ENCODE results near the gene C12orf76.
"Not testable (repeated sequence)": the region's sequence is repeated elsewhere in the genome, so short reads cannot be mapped to it uniquely, and the experiment has no call there.

The C12orf76 gene

DNA sequence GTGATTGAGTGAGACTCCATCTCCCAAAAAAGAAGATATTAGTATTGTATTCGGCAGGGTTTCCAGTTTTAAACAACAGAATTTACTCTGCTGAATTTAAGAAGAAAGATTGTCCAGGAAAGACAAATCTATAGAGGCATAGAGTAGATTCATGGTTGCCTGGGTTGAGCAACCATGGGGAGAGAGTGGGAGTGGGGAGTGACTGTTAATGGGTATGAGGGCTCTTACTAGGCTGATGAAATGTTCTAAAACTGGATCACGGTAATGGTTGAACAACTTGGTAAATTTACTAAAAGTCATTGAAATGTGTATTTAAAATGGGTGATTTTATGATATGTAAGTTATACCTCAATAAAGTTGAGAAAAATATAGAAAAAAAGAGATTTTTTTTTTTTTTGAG lies 13.9 kb upstream of the C12orf76 start:
- no peak for DNase-seq (ENCODE audit: low spot score)

DNA sequence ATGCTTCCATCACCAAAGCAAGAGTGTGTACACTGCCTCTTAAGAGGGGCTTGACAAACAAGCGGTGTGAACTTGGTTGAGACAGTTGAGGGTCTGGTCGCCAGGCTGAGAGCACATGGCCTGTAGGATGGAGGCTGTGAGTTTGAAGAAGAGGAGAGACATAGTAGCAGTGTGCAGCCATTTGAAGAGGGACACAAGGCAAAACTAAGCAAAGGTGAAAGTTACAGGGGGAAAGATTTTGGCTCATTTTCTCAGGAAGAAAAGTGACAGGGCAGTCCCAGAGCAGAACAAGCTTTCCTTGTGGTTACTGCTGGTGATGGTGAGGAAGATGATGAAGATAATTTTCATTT lies 11.3 kb upstream of the C12orf76 start:
- DNase-seq (ENCODE audit: low spot score) = no peak

DNA sequence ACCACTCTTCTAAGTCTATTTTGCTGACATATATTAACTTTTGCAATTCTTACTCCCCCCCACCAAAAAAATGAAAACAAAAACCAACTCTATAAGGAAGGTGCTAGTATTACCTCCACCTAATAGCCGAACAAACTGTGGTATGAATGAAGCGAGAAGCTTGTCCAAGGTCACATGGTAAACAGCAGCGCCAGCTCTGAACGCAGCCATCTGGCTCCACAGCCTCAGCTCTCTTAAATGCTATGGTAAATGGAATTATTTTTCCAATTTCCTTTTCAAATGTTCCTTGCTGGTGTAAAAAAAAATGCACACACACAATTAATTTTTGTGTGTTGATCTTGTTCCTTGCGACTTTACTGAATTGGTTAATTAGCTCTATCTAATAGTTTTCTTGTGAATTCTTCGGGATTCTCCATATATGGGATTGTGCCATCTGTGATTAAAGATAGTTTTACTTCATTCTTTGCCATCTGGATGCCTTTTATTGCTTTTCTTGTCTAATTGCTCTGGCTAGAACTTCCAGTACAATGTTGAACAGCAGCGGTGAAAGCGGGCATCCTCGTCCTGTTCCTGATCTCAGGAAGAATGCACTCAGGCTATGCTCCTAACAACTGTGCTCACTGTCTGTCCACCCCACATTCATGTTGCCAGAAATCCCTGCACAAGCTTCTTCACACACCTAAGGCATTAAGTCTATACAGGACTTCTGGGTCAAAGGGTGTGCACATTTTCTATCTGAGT lies 10.7 kb upstream of the C12orf76 start:
- DNase-seq (ENCODE audit: low spot score) = peak; percentile 16

DNA sequence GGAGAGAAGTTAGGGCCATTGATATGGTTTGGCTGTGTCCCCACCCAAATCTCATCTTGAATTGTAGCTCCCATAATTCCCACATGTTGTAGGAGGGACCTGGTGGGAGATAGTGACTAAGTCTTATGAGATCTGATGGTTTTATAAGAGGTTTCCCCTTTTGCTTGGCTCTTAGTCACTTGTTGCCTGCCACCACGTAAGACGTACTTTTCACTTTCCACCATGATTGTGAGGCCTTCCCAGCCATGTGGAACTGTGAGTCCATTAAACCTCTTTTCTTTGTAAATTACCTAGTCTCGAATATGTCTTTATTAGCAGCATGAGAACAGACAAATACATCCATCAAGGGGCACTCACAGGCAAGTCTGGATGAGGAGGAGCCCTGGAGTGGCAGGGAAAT lies 8.3 kb upstream of the C12orf76 start:
- DNase-seq (ENCODE audit: low spot score) = not testable (repeated sequence)

DNA sequence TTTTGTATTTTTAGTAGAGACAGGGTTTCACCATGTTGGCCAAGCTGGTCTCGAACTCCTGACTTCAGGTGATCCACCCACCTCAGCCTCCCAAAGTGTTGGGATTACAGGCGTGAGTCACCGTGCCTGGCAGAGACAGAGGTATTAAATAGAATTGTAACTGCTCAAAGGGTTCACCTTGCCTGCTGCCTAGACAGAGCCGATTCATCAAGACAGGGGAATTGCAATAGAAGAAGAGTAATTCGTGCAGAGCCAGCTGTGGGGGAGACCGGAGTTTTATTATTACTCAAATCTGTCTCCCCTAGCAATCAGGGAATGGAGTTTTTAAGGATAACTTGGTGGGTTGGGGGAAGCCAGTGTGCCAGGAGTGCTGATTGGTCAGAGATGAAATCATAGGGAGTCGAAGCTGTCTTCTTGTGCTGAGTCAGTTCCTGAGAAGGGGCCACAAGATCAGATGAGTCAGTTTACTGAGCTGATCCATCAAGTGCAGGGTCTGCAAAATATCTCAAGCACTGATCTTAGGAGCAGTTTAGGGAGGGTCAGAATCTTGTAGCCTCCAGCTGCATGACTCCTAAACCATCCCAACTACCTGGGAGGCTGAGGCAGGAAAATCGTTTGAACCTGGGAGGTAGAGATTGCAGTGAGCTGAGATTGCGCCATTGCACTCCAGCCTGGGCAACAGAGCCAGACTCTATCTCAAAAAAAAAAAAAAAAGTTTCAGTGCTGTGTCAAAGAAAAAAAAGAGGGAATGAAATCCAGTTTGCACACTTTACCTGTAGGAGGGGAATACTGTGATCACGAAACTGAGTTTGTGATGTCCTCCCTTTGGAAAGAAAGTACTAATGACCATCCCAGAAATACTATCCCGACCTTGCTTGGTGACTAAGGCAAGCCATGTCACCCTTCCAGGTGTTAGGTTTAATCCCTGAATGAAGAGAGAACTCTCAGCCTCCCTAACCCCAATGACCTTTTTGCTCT lies 7.3 kb upstream of the C12orf76 start:
- not testable (repeated sequence) for DNase-seq (ENCODE audit: low spot score)

DNA sequence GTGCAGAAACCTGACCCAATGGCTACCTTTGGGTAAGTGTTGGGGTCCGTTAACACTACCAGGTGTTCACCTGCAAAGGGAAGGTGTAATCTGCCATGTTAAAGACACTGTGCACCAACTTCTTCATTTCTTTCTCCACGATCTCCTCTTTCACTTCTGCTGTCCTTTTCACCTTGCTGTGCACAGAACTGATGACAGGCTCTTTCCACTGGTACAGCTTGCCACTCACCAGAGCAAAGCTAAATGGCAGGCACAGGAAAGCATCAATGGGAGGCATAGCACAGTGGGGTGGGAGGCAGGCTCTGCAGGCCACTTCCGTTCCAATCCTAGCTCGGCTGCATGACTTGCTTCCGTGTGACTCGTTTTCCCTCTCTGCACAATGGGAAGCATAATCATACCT lies 2.6 kb upstream of the C12orf76 start:
- no peak for DNase-seq (ENCODE audit: low spot score)

DNA sequence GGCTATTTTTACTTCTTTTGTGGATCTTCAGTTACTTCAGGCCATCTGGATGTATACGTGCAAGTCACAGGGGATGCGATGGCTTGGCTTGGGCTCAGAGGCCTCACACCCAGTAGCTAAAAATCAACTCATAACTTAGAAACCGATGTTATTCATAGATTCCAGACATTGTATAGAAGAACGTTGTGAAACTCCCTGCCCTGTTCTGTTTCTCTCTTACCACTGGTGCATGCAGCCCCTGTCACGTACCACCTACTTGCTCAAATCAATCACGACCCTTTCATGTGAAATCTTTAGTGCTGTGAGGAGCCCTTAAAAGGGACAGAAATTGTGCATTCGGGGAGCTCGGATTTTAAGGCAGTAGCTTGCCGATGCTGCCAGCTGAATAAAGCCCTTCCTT lies 1.3 kb upstream of the C12orf76 start:
- not testable (repeated sequence) for DNase-seq (ENCODE audit: low spot score)

DNA sequence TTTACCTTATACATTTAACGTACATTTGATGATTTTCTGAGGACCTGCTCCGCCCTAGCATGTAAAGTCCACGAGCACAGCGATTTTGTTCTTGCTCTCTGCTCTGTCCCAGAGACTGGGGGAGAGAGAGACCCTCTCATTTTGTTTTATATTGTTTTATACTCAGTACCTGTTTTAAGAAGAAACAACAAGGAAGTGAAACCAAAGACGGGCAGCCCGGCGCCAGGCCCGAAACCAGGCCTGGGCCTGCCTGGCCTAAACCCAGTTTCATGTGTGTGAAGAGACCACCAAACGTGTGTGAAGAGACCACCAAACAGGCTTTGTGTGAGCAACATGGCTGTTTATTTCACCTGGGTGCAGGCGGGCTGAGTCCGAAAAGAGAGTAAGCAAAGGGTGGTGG lies 712 bp upstream of the C12orf76 start:
- not testable (repeated sequence) for DNase-seq (ENCODE audit: low spot score)

DNA sequence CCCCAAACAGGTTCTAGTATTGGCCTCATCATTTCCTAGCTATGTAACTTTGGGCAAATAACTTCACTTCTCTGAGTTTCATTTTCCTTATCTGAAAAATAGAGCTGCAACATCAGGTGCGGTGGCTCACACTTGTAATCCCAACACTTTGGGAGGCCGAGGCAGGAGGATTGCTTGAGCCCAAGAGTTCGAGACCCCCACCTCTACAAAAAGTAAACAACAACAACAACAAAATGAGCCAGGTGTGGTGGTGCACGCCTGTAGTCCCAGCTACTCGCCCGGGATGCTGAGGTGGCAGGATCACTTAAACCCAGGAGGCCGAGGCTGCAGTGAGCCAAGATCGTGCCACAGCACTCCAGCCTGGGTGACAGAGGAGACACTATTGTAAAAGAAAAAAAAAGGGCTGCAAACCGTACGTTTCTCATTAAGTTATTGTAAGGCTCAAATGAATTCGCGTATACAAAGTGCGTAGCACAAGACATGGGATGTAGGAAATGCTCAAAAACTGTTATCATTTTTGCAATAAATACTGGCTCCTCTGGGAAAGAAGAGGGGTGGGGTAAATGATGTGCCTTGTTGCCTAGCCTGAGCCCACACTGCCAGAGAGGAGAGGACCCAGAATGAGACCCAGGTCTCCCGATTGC lies 903 bp downstream of the C12orf76 start:
- no peak for DNase-seq (ENCODE audit: low spot score)

DNA sequence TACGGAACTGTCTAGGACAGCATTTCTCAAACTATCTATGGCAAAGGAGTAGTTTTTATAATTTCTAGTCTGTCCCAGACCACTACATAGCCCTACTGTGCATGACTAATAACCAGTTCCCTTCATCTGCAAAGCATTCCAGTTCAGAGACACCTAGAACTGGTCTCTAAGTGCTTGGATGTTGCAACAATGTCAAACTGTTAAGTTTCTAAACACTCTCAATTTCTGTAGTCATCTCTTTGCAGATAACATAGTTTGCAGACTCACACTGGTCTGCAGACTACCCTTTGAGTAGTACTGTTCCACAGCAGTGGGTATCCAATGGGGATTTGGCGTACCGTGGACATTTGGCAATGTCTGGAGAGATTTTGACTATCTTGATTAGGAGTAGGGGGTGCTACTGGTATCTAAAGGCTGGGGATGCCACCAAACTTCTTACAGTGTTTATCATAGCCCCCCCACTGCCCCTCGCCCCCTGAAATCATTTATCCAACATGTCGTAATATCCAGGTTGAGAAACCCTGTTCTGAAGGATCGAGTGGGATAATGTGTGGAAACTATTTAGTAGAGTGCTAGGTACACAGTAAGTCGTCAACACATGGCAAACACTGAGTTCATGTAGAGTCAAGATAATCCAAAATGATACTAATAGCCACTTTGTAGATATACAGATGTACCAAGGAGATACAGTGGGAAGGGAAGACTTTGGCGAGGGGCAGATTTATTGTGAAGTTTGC lies 1.7 kb downstream of the C12orf76 start:
- DNase-seq (ENCODE audit: low spot score) = no peak

DNA sequence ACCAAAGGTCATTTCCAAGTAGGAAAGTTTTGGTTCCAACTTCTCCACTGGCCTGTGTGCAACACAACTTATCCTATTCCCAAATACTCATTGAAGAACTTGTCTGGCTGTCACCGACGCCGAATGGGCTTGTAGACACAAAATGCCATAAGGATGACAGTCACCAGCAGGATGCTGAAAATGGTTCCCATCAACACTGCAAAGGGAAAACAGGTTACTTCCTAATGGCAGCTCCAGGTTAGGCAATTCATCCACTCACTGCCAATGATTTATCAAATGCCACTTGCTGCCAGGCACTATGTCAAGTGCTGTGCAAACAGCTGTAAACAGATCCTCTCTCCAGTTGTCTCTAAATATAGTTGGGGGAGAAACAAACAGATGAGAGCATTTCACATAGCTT lies 6.1 kb downstream of the C12orf76 start:
- DNase-seq (ENCODE audit: low spot score) = no peak

DNA sequence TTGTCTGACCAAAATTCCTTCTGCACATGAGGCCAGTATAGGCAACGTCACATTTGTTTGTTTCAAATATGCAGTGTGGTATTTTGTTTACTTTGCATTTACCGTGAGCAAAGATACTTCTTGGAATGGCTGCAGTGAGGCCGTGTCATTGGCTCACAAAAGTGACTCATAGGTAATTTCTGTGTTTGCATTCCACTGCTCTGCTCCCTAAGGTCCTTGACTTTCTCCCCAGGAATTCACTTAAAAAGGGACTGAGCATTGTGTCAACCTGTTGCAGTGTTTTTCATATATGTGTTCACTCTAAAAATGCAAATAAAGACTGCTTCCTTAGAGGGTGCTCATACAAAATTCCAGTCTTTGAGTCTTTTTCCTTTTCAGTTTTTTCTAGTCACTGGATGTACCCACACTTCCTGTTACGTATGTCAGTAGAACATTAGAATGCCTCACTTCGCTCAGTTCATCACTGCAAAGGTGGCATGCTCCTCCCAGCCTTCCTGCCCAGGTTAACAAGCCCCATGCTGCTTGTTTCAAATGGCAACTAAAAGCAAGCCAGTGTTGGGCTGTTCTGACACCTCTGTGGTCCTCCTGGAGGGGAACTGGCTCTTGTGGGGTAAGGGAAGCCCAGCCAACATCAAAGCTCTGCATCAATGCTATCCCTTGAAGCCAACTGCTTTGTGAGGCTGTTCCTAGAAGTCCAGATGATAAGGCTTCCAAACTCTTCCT lies 9.1 kb downstream of the C12orf76 start:
- no peak for DNase-seq (ENCODE audit: low spot score)

DNA sequence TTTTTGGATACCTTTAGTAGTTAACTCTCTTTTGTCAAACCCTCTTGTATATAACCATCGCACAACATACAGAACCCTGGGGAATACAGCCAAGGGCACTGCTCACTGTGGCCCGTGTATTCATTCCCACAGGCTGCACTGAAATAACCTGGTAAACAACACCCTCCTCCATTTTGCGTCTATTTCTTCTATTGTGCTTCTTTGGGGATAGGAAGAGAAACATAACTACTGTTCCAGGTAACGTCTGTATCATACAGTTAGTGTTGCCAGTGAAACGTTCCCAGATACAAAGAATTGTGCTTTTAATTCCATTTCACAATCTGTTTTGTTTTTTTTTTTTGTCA lies 9.6 kb downstream of the C12orf76 start:
- no peak for DNase-seq (ENCODE audit: low spot score)

DNA sequence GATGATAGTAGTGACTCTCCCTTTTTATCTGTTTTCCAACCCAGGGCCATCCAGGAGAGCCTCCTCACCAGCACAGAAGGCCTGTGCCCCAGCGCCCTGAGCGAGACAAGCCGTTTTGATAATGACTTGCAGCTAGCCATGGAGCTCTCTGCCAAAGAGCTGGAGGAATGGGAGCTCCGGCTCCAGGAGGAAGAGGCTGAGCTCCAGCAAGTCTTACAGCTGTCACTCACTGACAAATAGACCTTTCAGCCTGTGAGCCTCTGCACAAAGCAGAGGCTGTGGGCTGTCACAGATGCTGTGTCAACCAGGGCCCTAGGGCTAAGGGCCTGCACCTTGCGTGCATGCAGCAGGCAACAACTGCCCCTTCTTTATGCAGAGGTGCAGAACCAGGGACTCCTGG lies 11.0 kb downstream of the C12orf76 start:
- DNase-seq (ENCODE audit: low spot score) = no peak

DNA sequence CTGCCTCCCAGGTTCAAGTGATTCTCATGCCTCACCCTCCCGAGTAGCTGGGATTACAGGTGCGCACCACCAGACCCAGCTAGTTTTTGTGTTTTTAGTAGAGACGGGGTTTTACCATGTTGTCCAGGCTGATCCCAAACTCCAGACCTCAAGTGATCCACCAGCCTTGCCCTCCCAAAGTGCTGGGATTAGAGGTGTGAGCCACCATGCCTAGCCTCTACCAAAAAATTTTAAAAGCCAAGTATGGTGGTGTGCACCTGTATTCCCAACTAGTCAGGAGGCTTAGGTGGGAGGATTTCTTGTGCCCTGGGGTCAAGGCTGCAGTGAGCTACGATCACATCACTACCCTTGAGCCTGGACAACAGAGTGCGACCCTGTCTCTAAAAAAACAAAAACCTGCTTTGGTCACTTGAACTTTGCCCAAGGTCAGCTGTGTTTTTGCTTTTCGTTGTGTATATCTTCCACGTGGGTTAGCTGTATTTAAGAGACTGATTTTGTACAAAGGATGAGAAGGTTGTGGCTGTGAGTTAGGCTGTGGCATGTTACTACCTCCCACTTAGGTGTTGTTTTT lies 12.7 kb downstream of the C12orf76 start:
- no peak for DNase-seq (ENCODE audit: low spot score)

DNA sequence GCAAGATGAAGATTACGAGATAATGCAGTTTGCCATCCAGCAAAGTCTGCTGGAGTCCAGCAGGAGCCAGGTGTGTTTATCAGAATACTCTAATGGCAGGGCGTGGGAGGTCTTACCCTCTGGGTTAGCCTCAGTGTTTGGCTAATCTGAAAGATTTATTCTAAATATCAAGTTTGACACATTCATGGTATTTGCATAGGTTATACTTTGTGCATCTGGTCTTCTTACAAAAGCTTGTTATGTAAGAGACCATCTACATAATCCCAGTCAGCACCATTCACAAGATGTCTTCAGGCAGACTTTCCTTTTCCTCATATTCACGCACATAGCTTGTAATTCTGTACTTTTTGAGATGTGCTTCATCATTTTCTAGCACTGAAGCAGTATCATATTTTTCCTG lies 14.4 kb downstream of the C12orf76 start:
- no peak for DNase-seq (ENCODE audit: low spot score)

DNA sequence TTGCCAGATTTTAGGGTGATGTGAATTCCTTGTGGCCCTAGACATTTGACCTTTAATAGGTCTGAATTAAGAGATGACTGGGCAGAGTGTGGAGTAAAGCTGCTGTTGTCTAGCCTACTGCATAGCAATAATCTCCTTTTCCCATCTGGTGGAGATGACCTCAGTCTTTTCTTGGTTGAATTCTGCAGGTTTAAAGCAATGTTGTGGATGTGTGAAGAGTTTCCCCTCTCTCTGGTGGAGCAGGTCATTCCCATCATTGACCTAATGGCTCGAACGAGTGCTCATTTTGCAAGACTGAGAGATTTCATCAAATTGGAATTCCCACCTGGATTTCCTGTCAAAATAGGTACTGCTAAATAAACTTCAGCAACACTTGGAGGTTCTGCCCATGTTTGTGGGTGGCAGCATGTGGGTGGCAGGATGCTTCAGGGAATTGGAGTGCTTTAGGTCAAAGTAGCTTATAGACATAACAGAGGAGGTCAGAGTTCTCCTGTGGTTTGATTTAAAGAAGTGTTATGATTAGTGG lies 19.0 kb downstream of the C12orf76 start:
- no peak for DNase-seq (ENCODE audit: low spot score)

DNA sequence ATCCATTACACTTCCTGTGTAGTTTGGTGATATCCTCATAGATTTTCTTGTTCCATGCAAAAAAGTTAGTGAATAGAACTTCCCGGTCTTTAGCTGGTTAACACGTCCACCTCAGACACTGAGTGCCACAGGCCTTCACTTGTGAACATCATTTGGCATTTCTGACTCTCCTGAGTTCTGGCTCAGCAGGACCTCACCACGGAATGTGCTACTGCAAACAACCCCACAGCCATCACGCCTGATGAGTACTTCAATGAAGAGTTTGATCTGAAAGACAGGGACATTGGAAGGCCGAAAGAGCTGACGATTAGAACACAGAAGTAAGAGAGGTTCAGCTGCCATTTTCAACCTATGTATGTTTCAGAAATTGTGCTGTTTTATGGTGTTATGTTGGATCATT lies 20.0 kb downstream of the C12orf76 start:
- no peak for DNase-seq (ENCODE audit: low spot score)

DNA sequence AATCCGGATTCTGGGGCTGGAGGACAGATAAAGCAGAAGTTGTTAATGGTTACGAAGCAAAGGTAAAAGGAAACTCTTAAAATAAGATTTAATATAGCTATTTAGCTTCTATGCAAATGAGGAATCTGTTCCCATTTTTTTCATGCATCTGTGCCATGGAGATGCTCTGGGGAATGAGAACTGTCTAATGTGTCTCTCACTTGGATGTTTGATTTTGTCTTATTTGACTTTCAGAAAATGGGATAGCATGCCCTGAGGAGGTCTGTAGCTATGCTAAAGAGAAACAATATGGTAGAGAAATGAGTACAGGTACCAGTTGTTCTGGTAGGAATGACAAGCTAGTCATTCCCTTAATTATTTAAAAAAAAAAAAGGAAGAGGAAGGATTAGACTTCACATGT lies 24.3 kb downstream of the C12orf76 start:
- peak; percentile 9 for DNase-seq (ENCODE audit: low spot score)

DNA sequence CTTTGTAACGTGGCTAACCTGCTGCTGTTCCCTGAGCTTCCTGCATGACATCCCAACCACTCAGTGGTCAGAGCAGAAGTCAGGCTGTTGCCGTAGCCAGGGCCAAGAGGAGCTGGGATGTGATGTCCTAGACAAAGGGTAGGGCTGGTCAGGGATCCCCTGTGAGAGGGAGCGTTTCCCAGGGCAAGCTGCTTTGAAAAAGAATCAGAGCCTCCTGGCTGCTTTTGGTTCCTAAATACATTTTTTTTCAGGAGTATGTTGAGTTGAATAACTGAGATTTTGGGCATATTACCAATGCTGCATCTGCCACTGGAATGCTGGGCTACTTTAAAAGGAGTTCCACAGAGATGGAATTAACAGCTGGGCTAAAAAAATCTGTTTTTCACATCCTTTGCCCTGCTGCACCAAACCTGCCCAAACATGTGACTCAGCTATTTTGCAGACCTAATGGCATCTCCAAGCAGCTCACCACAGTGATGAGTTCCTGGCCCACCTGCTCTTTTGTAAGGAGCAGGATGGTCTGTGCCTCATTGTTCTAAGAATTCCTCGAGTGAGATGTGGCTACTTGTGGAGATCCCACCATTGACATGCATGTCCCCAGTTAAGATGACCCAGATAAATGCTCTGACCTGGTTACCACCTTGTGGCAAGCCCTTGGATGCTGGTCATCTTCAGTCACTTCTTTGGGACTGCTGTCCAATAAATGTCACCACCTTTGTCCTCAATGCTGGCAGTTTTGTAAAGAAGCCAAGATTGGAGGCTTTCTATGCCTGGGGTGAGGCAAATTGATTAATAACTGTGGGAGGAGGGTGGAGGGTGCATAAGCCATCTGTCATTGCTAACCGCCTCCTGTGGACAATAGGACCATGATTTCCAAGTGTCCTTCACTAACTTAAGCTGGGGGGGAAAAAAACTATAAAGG lies 25.0 kb downstream of the C12orf76 start:
- peak; percentile 55 for DNase-seq (ENCODE audit: low spot score)

Measured in cerebellar cortex (tissue), 1 donor.